SJSA1 (cell line): ENCODE data around the gene SH3D21. TPM values are rescaled to one million over a fixed set of nuclear protein-coding genes. Genes with fewer than 3 reads are reported as not detected.

ENCODE experiments used
- DNase-seq, 2 experiments: peaks; one replicate each; pipeline ENCODE4 v3.0.0-alpha.2; 2015 to 2020; ENCODE audit warnings: low spot score in 2 of 2, low read depth in 1 of 2
- H3K27ac ChIP-seq: fragments of 250-450 bp; sonication (Bioruptor Pico); 2 replicates; pipeline ENCODE4 v1.5.1; 2020; ENCODE audit warnings: mild to moderate bottlenecking, moderate library complexity
- H3K27me3 ChIP-seq: fragments of 250-450 bp; sonication (Bioruptor Pico); replicated peaks from 2 replicates; pipeline ENCODE4 v1.5.1; 2020; ENCODE audit warnings: mild to moderate bottlenecking, moderate library complexity
- H3K36me3 ChIP-seq: fragments of 250-450 bp; sonication (Bioruptor Pico); 2 replicates; pipeline ENCODE4 v1.5.1; 2020; ENCODE audit warnings: mild to moderate bottlenecking
- H3K4me1 ChIP-seq: fragments of 250-450 bp; sonication (Bioruptor Pico); replicated peaks from 2 replicates; pipeline ENCODE4 v1.6.1; 2021; ENCODE audit warnings: mild to moderate bottlenecking
- H3K4me3 ChIP-seq: fragments of 250-450 bp; sonication (Bioruptor Pico); 2 replicates; pipeline ENCODE4 v1.5.1; 2020; ENCODE audit warnings: mild to moderate bottlenecking
- H3K9me3 ChIP-seq: fragments of 250-450 bp; sonication (Bioruptor Pico); replicated peaks from 2 replicates; pipeline ENCODE4 v1.5.1; 2020; ENCODE audit warnings: mild to moderate bottlenecking
- total RNA-seq: library from RNA; depleted of rRNA; stranded (reverse); fragments of >200 nt; shearing (Covaris generic); gene quantifications from 2 replicates; pipeline ENCODE4 v1.2.3, GENCODE V29; 2014

SH3D21 gene
- total RNA-seq, 1 experiment from 2014 or later = 1.5 TPM

DNA sequence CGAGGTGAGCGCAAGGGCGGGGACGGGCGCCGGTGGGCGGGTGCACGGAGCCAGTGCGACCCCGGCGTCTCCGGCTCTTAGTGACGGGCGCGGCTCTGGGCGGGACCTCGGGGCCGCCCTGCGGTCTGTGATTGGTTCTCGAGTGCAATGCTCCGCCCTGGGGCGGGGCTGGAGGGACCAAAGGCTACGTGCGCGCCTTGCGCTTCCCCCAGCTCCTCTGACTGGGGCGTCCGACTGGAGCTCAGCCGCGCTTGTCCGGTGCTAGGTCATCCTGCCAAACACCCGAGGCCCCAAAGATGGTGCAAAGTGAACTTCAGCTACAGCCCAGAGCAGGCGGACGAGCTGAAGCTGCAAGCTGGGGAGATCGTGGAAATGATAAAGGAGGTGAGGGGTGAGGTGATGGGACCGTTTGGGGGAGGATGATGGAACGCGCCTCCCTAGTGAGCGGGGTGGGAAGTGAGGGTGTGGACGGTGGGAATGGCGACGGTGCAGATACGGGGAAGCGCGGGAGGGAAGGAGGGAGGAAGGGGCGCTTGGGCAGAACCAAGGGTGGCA, 811 bp downstream of the SH3D21 start:
- Histone ChIP-seq H3K9me3 (no peaks in the 10 kb centered on the region; the same call in 1 of the 2 replicates), H3K4me1 (peaks cover 17% of the 10 kb centered on the region), H3K4me3 (peak overlapping the region; percentile 45), H3K27me3 (no peaks in the 10 kb centered on the region), H3K27ac (no peak overlapping the region), H3K36me3 (peaks cover 43% of the 10 kb centered on the region)
- DNase-seq = peak; percentile 84 to 94

DNA sequence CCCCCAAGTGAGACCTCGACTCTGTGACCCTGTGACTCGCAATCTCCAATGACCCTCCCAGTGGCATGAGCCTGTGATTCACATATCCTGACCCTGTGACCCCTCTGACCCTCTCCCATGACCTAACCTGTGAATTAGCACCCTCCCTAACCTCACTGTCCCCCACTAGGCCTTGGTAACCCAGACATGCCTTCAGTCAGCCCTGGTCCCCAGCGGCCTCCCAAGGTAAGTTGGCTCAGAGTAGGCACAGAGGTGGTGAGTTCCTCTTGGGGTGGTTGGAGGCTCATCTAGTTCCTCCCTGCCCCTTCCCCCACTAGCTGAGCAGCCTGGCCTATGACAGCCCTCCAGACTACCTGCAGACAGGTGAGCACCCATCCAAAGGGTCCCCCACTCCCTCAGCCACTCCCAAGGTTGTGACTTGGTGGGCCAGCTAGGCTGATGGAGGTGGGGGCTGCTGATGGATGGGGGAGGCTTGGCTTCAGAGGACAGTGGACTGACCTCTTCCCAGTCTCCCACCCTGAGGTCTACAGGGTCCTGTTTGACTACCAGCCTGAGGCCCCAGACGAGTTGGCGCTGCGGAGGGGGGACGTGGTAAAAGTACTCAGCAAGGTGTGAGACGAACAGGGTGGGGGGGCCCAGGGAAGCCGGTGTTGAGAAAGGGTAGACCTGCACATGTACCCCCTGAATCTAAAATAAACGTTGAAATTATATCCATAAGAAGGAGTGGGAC, 1.6 kb downstream of the SH3D21 start:
- Histone ChIP-seq H3K4me1 (peaks cover 17% of the 10 kb centered on the region), H3K27ac (no peak overlapping the region), H3K27me3 (no peaks in the 10 kb centered on the region), H3K9me3 (no peaks in the 10 kb centered on the region; the same call in 1 of the 2 replicates), H3K36me3 (peaks cover 35% of the 10 kb centered on the region), H3K4me3 (peak overlapping the region; percentile 45)
- DNase-seq = no peak

DNA sequence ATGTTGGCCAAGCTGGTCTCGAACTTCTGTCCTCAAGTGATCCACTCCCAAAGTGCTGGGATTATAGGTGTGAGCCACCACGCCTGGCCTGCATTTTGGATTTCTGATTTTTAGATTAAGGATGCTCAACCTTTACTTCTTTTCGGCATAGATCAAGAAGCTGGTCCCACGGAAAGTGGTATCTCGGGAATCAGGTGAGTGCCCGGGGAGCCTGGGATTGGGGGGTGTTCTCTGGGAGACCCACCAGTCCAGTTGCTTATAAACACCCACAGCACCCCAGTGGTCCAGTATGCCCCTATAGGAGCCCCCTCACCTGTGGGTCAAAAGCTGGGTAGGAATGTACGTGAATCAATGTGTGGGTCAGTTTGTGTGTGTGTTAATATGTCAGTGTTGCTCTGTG, 3.2 kb downstream of the SH3D21 start:
- no peak overlapping the region for H3K4me3 ChIP-seq
- no peak for DNase-seq
- H3K27me3 ChIP-seq = no peaks in the 10 kb centered on the region
- H3K27ac ChIP-seq = no peak overlapping the region
- no peaks in the 10 kb centered on the region; the same call in 1 of the 2 replicates for H3K9me3 ChIP-seq
- peaks cover 24% of the 10 kb centered on the region for H3K36me3 ChIP-seq
- H3K4me1 ChIP-seq = peaks cover 17% of the 10 kb centered on the region

DNA sequence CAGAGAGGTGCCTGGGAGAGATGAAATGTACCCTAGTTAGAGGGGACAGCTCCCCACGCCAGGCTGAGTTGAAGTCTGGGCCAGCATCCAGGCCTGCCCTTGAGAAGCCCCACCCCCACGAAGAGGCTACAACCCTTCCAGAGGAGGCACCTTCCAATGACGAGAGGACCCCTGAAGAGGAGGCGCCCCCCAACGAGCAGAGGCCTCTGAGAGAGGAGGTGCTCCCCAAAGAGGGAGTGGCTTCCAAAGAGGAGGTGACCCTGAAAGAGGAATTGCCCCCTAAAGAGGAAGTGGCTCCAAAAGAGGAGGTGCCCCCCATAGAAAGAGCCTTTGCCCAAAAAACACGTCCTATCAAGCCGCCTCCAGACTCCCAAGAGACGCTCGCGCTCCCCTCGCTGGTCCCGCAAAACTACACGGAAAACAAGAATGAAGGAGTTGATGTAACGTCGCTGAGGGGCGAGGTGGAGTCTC, 14.2 kb downstream of the SH3D21 start:
- H3K9me3 ChIP-seq = peaks cover 4% of the 10 kb centered on the region
- peaks cover 31% of the 10 kb centered on the region for H3K36me3 ChIP-seq
- H3K4me1 ChIP-seq = peaks cover 40% of the 10 kb centered on the region
- no peak overlapping the region for H3K4me3 ChIP-seq
- peak overlapping the region; percentile 41 for H3K27ac ChIP-seq
- H3K27me3 ChIP-seq = no peaks in the 10 kb centered on the region
- DNase-seq = no peak

DNA sequence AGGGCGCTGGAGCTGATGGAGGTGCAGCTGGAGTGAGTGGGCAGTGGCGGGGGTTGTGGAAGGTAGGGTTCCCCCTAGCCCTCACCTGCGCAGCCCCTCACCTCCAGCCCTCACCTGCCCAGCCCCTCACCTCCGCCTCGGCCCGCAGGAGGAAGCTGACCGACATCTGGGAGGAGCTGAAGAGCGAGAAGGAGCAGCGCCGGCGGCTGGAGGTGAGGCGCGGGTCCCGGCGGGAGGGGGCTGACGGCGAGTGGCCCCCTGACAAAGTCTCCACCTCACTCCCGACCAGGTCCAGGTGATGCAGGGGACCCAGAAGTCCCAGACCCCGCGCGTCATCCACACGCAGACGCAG, 14.6 kb downstream of the SH3D21 start:
- H3K9me3 ChIP-seq = peaks cover 4% of the 10 kb centered on the region
- H3K27me3 ChIP-seq = no peaks in the 10 kb centered on the region
- peaks cover 29% of the 10 kb centered on the region for H3K36me3 ChIP-seq
- DNase-seq = no peak
- peaks cover 40% of the 10 kb centered on the region for H3K4me1 ChIP-seq
- peak overlapping the region; percentile 41 for H3K27ac ChIP-seq
- peak overlapping the region; percentile 9; the same call in 1 of the 2 replicates for H3K4me3 ChIP-seq

DNA sequence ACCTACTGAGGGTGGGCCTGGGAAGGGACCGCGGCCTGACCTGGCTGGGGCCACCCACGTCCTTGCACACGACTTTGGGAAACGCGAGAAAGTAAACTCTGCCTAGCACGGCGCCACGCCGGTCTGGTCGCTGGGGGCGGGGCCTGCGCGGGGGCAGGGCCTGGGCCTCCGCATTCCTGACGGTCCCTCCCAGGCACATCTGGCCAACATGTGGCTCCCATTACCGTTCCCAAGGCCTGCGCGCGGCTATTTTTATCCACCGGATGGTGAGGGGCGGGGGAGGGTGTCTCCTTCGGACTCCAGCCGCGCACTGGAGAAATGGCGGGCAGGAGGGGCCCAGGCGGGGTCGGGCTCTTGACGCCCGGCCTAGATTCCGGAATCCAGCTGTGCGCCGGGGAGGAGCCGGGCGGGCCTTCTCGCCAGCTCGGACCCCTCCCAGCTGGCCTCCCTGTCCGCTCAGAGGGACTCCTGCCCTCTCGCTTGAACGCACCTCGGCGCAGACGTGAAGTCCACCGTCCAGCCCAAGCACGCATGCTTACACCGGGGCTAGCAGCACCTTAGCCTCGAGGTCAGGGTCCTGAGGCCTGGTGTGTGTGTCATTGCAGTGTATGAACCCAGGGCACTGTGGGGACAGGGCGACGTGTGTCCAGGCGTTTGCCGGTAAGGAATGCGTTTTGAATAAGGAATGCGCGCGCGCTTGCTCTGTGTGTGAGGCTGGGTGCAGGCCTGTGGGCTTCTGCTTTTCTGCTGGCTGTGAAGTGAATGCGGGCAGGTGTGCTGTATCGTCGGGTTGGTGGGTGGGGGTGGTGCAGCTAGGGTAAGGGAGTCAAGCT, 15.2 kb downstream of the SH3D21 start:
- Histone ChIP-seq H3K36me3 (peaks cover 28% of the 10 kb centered on the region), H3K27ac (peak overlapping the region; percentile 41), H3K9me3 (peaks cover 4% of the 10 kb centered on the region), H3K4me3 (peak overlapping the region; percentile 9), H3K4me1 (peaks cover 40% of the 10 kb centered on the region), H3K27me3 (no peaks in the 10 kb centered on the region)
- DNase-seq = peak; percentile 90 to 93

DNA sequence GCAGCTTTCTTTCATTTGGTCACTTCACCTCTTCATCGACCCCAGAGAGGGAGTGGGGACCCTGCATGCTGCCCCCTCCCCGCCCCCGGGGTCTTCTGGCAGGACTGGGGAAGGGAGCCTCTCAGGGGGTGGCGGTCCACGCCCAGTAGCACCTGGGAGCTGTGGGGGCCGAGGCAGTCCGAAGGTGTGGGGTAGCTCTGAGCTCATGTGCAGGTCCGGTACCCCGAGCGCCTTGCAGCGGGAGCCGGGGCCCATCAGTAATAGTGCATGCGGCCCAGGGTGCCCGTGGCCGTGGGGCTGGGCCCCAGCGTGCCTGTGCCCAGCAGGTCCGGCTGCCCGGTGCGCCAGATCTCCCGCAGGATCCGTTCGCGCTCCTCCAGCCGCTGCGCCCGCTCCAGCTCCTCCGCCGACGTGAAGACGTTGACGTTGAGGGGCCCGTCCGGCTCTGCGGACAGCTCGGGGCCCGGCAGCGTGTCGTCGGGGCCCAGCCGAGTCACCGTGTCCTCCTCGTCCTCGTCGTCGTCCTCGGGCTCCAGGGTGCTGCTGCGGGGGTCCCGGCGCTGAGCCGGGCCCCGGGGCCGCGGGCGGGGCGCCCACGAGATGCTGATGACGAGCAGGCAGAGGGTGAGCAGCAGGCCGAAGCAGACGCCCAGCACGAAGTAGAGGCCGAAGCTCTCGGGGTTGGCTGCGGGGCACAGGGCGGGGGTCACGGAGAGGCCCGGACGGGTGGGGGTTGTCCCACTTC, 16.0 kb downstream of the SH3D21 start:
- Histone ChIP-seq H3K27me3 (no peaks in the 10 kb centered on the region), H3K9me3 (peaks cover 4% of the 10 kb centered on the region), H3K4me1 (peaks cover 42% of the 10 kb centered on the region), H3K4me3 (peak overlapping the region; percentile 98), H3K27ac (no peak overlapping the region), H3K36me3 (peaks cover 28% of the 10 kb centered on the region)
- DNase-seq = no peak

DNA sequence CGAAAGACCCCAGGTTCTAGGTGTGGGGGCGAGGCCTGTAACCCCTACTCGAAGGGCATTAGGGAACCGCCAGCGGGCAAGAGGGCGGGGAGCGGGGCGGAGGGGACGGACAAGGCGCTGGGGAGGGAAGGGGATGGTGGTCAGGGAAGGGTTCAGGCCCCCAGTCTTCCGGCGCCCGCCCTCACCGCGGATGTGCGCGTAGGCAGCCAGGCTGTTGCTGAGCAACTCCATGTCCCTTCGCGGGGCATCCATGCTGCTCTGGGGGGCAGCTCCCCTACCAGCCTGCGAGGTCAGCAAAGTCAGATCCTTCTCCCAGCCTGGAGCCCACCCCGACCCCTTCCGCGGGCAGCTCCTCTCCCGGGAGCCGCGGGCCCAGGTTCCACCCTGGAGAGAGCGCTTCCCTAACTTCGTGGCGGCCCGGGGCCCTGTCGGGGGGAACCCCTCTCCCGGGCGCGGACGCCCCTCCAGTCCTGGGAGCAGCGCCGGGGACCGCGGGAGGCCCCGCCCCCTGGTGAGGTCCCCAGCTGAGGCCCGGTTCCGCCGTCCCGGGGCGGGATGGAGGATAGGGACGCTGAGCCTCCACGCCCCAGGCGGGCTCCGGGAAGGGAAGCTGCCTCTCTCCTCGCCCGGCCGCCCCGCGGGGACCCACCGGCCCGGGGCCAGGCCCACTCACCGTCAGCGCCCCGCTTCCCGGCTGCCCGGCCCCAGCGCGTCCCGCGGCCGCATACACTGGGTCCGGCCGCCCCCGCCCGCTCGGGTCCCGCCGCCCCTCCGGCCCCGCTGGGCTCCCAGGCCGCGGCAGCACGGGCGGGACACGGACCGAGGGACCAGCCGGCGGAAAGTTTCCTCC, 16.8 kb downstream of the SH3D21 start:
- peak overlapping the region; percentile 98 for H3K4me3 ChIP-seq
- peaks cover 4% of the 10 kb centered on the region for H3K9me3 ChIP-seq
- DNase-seq = peak; percentile 66 to 70
- peaks cover 28% of the 10 kb centered on the region for H3K36me3 ChIP-seq
- peak overlapping the region; percentile 66 for H3K27ac ChIP-seq
- no peaks in the 10 kb centered on the region for H3K27me3 ChIP-seq
- H3K4me1 ChIP-seq = peaks cover 48% of the 10 kb centered on the region

DNA sequence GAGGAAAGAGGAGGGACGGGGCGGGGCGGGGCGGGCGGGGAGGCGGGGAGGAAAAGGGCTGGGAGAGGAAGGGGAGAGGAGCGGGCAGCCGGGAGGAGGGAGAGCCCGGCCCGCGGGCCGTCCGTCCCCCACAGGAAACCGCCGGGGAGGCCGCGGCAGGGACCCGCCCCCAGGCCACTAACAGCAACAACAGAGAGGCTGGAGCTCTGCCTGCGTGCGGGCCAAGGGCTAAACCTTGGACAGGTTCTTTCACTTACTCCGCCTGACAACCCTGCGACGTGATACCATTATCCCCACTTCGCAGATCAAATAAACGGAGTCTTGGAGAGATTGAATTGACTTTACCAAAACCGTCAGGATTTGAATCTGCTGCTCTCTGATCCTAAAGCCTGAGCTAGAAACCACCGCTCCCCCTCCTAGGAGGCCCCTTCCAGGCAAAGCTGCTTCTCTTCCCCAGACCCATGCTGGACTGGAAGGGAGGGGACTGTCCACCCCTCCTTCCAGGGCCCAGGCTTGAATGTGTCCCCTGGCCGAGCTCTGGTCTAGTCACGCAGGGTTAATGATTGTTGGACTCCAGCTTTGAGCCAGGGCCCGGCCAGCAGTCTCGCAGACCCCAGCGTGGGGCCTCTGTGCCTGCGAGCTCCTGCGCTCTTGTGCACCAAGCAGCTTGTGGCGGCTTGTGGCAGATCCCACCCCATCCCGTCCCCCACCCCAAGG, 17.6 kb downstream of the SH3D21 start, which contains the start of gene EVA1B:
TSS of gene EVA1B (minus strand) at position 10 of the 717 bp plus-strand sequence. CDS start 608 bp downstream, outside the sequence.
- Histone ChIP-seq H3K27ac (peak within 1 kb of the TSS; percentile 66), H3K27me3 (no peaks in the 10 kb centered on the region), H3K36me3 (peaks cover 28% of the 10 kb centered on the region), H3K9me3 (peaks cover 4% of the 10 kb centered on the region), H3K4me1 (peaks cover 48% of the 10 kb centered on the region), H3K4me3 (peak within 1 kb of the TSS; percentile 98)
- peak; percentile 83 to 89 for DNase-seq

DNA sequence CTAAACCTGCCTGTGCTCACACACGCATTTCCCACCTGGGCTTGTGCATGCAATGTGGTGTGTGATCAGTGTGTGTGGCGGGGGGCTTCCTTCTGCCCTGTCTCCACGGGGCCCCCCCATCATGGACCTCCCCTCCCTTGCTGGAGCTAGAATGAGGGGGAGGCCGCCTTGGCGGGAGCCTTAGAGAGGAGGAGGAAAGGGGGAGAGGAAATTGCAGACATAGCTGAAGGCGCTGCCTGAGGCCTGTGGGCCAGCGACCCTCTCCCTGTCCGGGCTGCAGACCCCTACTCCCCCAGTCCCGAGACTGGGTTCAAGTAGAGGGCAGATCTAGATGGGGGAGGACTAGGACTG, 18.2 kb downstream of the SH3D21 start:
- Histone ChIP-seq H3K4me1 (peaks cover 48% of the 10 kb centered on the region), H3K9me3 (peaks cover 4% of the 10 kb centered on the region), H3K4me3 (no peak overlapping the region), H3K36me3 (peaks cover 28% of the 10 kb centered on the region), H3K27me3 (no peaks in the 10 kb centered on the region), H3K27ac (no peak overlapping the region)
- DNase-seq = no peak

DNA sequence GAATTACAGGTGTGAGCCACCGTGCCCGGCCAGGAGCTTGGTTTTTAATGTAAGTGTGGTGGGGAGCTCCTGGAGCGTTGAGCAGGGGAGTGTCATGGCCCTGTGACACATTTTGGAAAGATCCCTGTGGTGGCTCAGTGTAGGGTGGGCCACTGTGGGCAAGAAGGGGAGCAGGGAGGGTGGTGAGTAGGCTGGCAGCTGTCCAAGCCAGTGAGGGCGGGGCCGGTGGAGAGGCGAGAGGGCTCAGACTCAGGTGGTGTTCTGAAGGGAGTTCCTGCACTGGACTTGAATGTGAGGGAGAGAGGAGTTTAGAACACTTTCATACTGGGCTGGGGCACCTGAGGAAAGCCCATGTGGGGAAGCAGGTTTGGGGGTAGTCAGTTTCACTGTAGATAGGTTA, 20.3 kb downstream of the SH3D21 start:
- H3K36me3 ChIP-seq = peaks cover 16% of the 10 kb centered on the region
- peaks cover 4% of the 10 kb centered on the region for H3K9me3 ChIP-seq
- no peaks in the 10 kb centered on the region for H3K27me3 ChIP-seq
- DNase-seq = no peak
- H3K27ac ChIP-seq = no peak overlapping the region
- H3K4me3 ChIP-seq = no peak overlapping the region
- H3K4me1 ChIP-seq = peaks cover 36% of the 10 kb centered on the region

DNA sequence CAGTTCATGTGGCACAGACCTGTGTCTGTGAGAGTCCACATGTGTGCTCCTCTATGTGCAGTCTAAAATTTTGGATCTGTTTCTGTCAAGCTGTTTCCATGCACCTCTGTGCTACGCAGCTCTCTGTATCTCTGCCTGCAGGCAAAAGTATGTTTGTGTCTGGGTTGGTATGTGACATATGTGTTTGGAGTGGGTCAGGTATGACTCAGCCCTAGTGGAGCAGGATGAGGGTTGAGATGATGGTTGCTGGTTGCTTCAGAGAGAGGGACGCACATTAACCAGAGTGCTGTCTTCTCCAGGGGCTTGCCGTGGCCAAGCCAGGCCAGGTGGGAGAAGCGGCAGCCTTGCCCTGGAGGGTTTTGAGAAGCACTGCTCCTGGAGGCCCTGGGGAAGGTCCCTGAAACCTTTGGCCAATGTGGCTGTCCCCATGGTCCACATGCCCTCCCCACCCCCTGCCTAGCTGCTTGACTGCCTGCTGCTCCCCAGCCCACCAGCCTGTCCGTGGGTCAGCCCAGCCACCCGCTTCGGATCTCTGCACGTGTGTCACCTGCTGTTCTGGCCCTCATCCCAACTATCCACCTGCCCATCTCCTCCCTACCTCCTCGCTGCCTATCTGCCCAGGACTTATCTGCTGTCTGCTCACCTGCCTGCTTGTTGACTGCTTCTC, 21.4 kb downstream of the SH3D21 start:
- Histone ChIP-seq H3K9me3 (peaks cover 4% of the 10 kb centered on the region), H3K4me3 (no peak overlapping the region), H3K27ac (no peak overlapping the region), H3K4me1 (peaks cover 25% of the 10 kb centered on the region), H3K36me3 (peaks cover 6% of the 10 kb centered on the region), H3K27me3 (no peaks in the 10 kb centered on the region)
- peak in 1 of 2 experiments; percentile 27 for DNase-seq
